ENCODE data around the gene MARCHF6. TPM values are rescaled to one million over a fixed set of nuclear protein-coding genes. Genes with fewer than 3 reads are reported as not detected.
A peak's percentile ranks its signal among the peaks of the same experiment; 100 is the strongest.
"Not testable (repeated sequence)": the region's sequence is repeated elsewhere in the genome, so short reads cannot be mapped to it uniquely, and the experiment has no call there.

MARCHF6 gene
- total RNA-seq, 2 experiments from 2014 or later: 67.3 to 92.2 TPM

GRCh38 chr5:10339058-10339811 lies 14.3 kb upstream of the MARCHF6 start:
- Mint-ChIP-seq H3K27me3 (peaks cover 14% of the 10 kb centered on the region), H3K36me3 (ENCODE audit: low read depth) (no peaks in the 10 kb centered on the region), H3K4me3 (no peak overlapping the region), H3K27ac (no peak overlapping the region), H3K4me1 (no peaks in the 10 kb centered on the region), H3K9me3 (ENCODE audit: low read depth) (no peaks in the 10 kb centered on the region)
- no peak for DNase-seq
- ChIA-PET CTCF (no interaction called here), POLR2A (no interaction called here)
- no peak for ATAC-seq
- intact Hi-C loops (cut with DNase I, micrococcal nuclease): no loop called here

- ATAC-seq (no peak), DNase-seq (no peak)
- intact Hi-C loops (cut with DNase I, micrococcal nuclease): no loop called here
- Mint-ChIP-seq H3K4me3 (no peak overlapping the region), H3K9me3 (ENCODE audit: low read depth) (no peaks in the 10 kb centered on the region), H3K27me3 (peaks cover 7% of the 10 kb centered on the region), H3K4me1 (no peaks in the 10 kb centered on the region), H3K36me3 (ENCODE audit: low read depth) (no peaks in the 10 kb centered on the region), H3K27ac (no peak overlapping the region)
- POLR2A ChIA-PET: no interaction called here
- CTCF ChIA-PET: no interaction called here
Observed at GRCh38 chr5:10339958-10340357, 13.5 kb upstream of the MARCHF6 start.

GRCh38 chr5:10343486-10343885 lies 10.0 kb upstream of the MARCHF6 start:
- CTCF ChIA-PET: interaction anchor here (1.1 kb wide), 2 partner anchors 14 to 61 kb away, joined by 3 read pairs; no protein-coding TSS in a partner anchor
- no peaks in the 10 kb centered on the region for H3K36me3 Mint-ChIP-seq (ENCODE audit: low read depth)
- no peak overlapping the region for H3K4me3 Mint-ChIP-seq
- no peak for DNase-seq
- no peaks in the 10 kb centered on the region for H3K4me1 Mint-ChIP-seq
- intact Hi-C loops (cut with DNase I, micrococcal nuclease): no loop called here
- H3K27me3 Mint-ChIP-seq: no peaks in the 10 kb centered on the region
- ATAC-seq: no peak
- POLR2A ChIA-PET: no interaction called here
- H3K27ac Mint-ChIP-seq: no peak overlapping the region
- no peaks in the 10 kb centered on the region for H3K9me3 Mint-ChIP-seq (ENCODE audit: low read depth)

GRCh38 chr5:10344461-10345106 lies 8.9 kb upstream of the MARCHF6 start:
- POLR2A ChIA-PET; H3K27ac Mint-ChIP-seq; H3K9me3 Mint-ChIP-seq (ENCODE audit: low read depth); H3K4me1 Mint-ChIP-seq; H3K4me3 Mint-ChIP-seq; intact Hi-C loops (cut with DNase I, micrococcal nuclease); H3K36me3 Mint-ChIP-seq (ENCODE audit: low read depth); H3K27me3 Mint-ChIP-seq; DNase-seq: not testable (repeated sequence)
- ATAC-seq: peak; percentile 27
- CTCF ChIA-PET: interaction anchor here (0.6 kb wide), 1 partner anchor 74 kb away, joined by 3 read pairs; no protein-coding TSS in a partner anchor

- Mint-ChIP-seq H3K27ac (no peak overlapping the region), H3K27me3 (no peaks in the 10 kb centered on the region), H3K4me3 (no peak overlapping the region), H3K4me1 (peaks cover 14% of the 10 kb centered on the region), H3K36me3 (ENCODE audit: low read depth) (no peaks in the 10 kb centered on the region), H3K9me3 (ENCODE audit: low read depth) (no peaks in the 10 kb centered on the region)
- intact Hi-C loops (cut with DNase I, micrococcal nuclease): no loop called here
- ATAC-seq: no peak
- CTCF ChIA-PET: no interaction called here
- DNase-seq: no peak
- POLR2A ChIA-PET: no interaction called here
Observed at GRCh38 chr5:10348258-10348657, 5.2 kb upstream of the MARCHF6 start.

- ChIA-PET CTCF (interaction anchor here (1.2 kb wide), 1 partner anchor 67 kb away, joined by 3 read pairs; no protein-coding TSS in a partner anchor), POLR2A (no interaction called here)
- Mint-ChIP-seq H3K27ac (no peak overlapping the region), H3K27me3 (no peaks in the 10 kb centered on the region), H3K9me3 (ENCODE audit: low read depth) (no peaks in the 10 kb centered on the region), H3K4me1 (peaks cover 22% of the 10 kb centered on the region), H3K36me3 (ENCODE audit: low read depth) (peaks cover 3% of the 10 kb centered on the region), H3K4me3 (peak overlapping the region; percentile 97)
- ATAC-seq (peak; percentile 16), DNase-seq (no peak)
- intact Hi-C loops (cut with DNase I, micrococcal nuclease): loop anchor here (10.0 kb wide), 3 partner anchors 213 to 283 kb away; partner anchors contain the start of gene ANKRD33B (in 1 of the 2)
Observed at GRCh38 chr5:10351199-10351905, 2.1 kb upstream of the MARCHF6 start.

- DNase-seq (no peak), ATAC-seq (no peak)
- intact Hi-C loops (cut with DNase I, micrococcal nuclease): loop anchor here (2.0 to 10.0 kb wide), 6 partner anchors 67 to 283 kb away; partner anchors contain the start of genes ANKRD33B (in 2 of the 2) and CCT5 (in 1 of the 2)
- POLR2A ChIA-PET: no interaction called here
- no peaks in the 10 kb centered on the region for H3K9me3 Mint-ChIP-seq (ENCODE audit: low read depth)
- H3K36me3 Mint-ChIP-seq (ENCODE audit: low read depth): peaks cover 5% of the 10 kb centered on the region
- peaks cover 26% of the 10 kb centered on the region for H3K4me1 Mint-ChIP-seq
- CTCF ChIA-PET: no interaction called here
- peak overlapping the region; percentile 97 for H3K4me3 Mint-ChIP-seq
- peak overlapping the region; percentile 74 for H3K27ac Mint-ChIP-seq
- H3K27me3 Mint-ChIP-seq: no peaks in the 10 kb centered on the region
Observed at GRCh38 chr5:10351919-10352318, 1.6 kb upstream of the MARCHF6 start.

GRCh38 chr5:10352430-10353240 lies 860 bp upstream of the MARCHF6 start:
- ChIA-PET CTCF (interaction anchor here (1.1 to 1.5 kb wide), 3 partner anchors 10 to 72 kb away, joined by 3 to 4 read pairs (median 4); no protein-coding TSS in a partner anchor), POLR2A (interaction anchor here (0.5 to 1.9 kb wide), 6 partner anchors 12 to 332 kb away, joined by 3 to 11 read pairs (median 4); partner anchors contain the start of genes ATPSCKMT and CCT5)
- no peaks in the 10 kb centered on the region for H3K27me3 Mint-ChIP-seq
- ATAC-seq (peak; percentile 17), DNase-seq (peak; percentile 63)
- H3K36me3 Mint-ChIP-seq (ENCODE audit: low read depth): peaks cover 5% of the 10 kb centered on the region
- H3K4me3 Mint-ChIP-seq: peak overlapping the region; percentile 97
- intact Hi-C loops (cut with DNase I, micrococcal nuclease): loop anchor here (1.0 to 10.0 kb wide), 9 partner anchors 68 to 409 kb away; partner anchors contain the start of genes ANKRD33B (in 2 of the 2), CCT5 (in 2 of the 2) and DAP (in 1 of the 2)
- no peaks in the 10 kb centered on the region for H3K9me3 Mint-ChIP-seq (ENCODE audit: low read depth)
- H3K4me1 Mint-ChIP-seq: peaks cover 33% of the 10 kb centered on the region
- H3K27ac Mint-ChIP-seq: peak overlapping the region; percentile 98

- Mint-ChIP-seq H3K27me3 (no peaks in the 10 kb centered on the region), H3K27ac (peak overlapping the region; percentile 99), H3K36me3 (ENCODE audit: low read depth) (peaks cover 9% of the 10 kb centered on the region), H3K9me3 (ENCODE audit: low read depth) (no peaks in the 10 kb centered on the region), H3K4me3 (peak overlapping the region; percentile 97), H3K4me1 (peaks cover 43% of the 10 kb centered on the region)
- intact Hi-C loops (cut with DNase I, micrococcal nuclease): loop anchor here (10.0 kb wide), 3 partner anchors 211 to 281 kb away; partner anchors contain the start of gene ANKRD33B (in 1 of the 2)
- POLR2A ChIA-PET: interaction anchor here (0.6 to 1.9 kb wide), 10 partner anchors 10 to 181 kb away, joined by 3 to 11 read pairs (median 5); partner anchors contain the start of genes ATPSCKMT and CCT5
- CTCF ChIA-PET: interaction anchor here (1.1 to 1.5 kb wide), 2 partner anchors 8 to 17 kb away, joined by 3 to 4 read pairs; no protein-coding TSS in a partner anchor
- ATAC-seq: peak; percentile 3
- peak; percentile 75 for DNase-seq
Observed at GRCh38 chr5:10354048-10354872, 765 bp downstream of the MARCHF6 start.
